Keratinocyte (primary cell): Measurements from ENCODE around the gene SCAPER. TPM values are rescaled to one million over a fixed set of nuclear protein-coding genes. Genes with fewer than 3 reads are reported as not detected.
"Not testable (repeated sequence)": the region's sequence is repeated elsewhere in the genome, so short reads cannot be mapped to it uniquely, and the experiment has no call there.

Experiments used
- DNase-seq: peaks from one replicate; pipeline ENCODE4 v3.0.0-alpha.2; 2011; ENCODE audit warnings: low read depth, missing footprints, low spot score
- FAIRE-seq: peaks from 2 replicates; lab custom pipeline; 2011; peaks lifted over from hg19 to GRCh38; lab: Jason Lieb, UNC
- H2AFZ ChIP-seq: 2 replicates; pipeline ENCODE4 v1.6.0; 2012; ENCODE audit warnings: low read length, control low read depth, inconsistent platforms; ENCODE audit not compliant: control insufficient read depth
- H3K27ac ChIP-seq: 2 replicates; pipeline ENCODE4 v1.5.1; 2011; ENCODE audit warnings: low read length; ENCODE audit not compliant: control insufficient read depth, insufficient read depth
- H3K27me3 ChIP-seq: 3 replicates; pipeline ENCODE4 v1.6.0; 2011; ENCODE audit warnings: low read length; ENCODE audit not compliant: control insufficient read depth, insufficient read depth; ENCODE audit errors: extremely low read depth
- H3K36me3 ChIP-seq, 2 experiments: 2 replicates in 1 of 2; 3 replicates in 1 of 2; pipeline ENCODE4 v1.5.1; 2011; ENCODE audit warnings: low read length in 2 of 2, mild to moderate bottlenecking in 1 of 2; ENCODE audit not compliant: control insufficient read depth in 2 of 2, insufficient read depth in 2 of 2; ENCODE audit errors: extremely low read depth in 1 of 2
- H3K4me1 ChIP-seq: 3 replicates; pipeline ENCODE4 v1.5.1; 2011; ENCODE audit warnings: low read length; ENCODE audit not compliant: control insufficient read depth, insufficient read depth; ENCODE audit errors: extremely low read depth
- H3K4me2 ChIP-seq: 3 replicates; pipeline ENCODE4 v1.6.0; 2011; ENCODE audit warnings: low read depth, low read length; ENCODE audit not compliant: control insufficient read depth, insufficient read depth; ENCODE audit errors: extremely low read depth
- H3K4me3 ChIP-seq, 3 experiments: fragments of 200-600 bp in 1 of 3; sonication (generic) in 1 of 3; 2 replicates in 2 of 3; 3 replicates in 1 of 3; pipeline ENCODE4 v1.5.1; 2011 to 2016; ENCODE audit warnings: low read length in 3 of 3, mild to moderate bottlenecking in 3 of 3, control low read depth in 2 of 3, inconsistent platforms in 1 of 3, low read depth in 1 of 3, mixed read lengths in 1 of 3, mixed run types in 1 of 3, moderate library complexity in 1 of 3; ENCODE audit not compliant: control insufficient read depth in 2 of 3, insufficient read depth in 2 of 3; ENCODE audit errors: extremely low read depth in 1 of 3
- H3K79me2 ChIP-seq: 2 replicates; pipeline ENCODE4 v1.6.0; 2012; ENCODE audit warnings: low read length; ENCODE audit not compliant: control insufficient read depth, insufficient read depth
- H3K9ac ChIP-seq: 3 replicates; pipeline ENCODE4 v1.6.0; 2011; ENCODE audit warnings: low read length; ENCODE audit not compliant: control insufficient read depth, insufficient read depth; ENCODE audit errors: extremely low read depth
- H3K9me1 ChIP-seq: 3 replicates; pipeline ENCODE4 v1.6.0; 2011; ENCODE audit warnings: low read length; ENCODE audit not compliant: control insufficient read depth, insufficient read depth; ENCODE audit errors: extremely low read depth
- H3K9me3 ChIP-seq: 2 replicates; pipeline ENCODE4 v1.5.1; 2012; ENCODE audit warnings: low read depth, low read length; ENCODE audit not compliant: control insufficient read depth
- H4K20me1 ChIP-seq: 3 replicates; pipeline ENCODE4 v1.6.0; 2011; ENCODE audit warnings: low read length; ENCODE audit not compliant: control insufficient read depth, insufficient read depth; ENCODE audit errors: extremely low read depth
- EZH2 ChIP-seq: IDR thresholded peaks from one replicate; pipeline ENCODE4 v1.6.1; 2012; ENCODE audit warnings: inconsistent platforms, mild to moderate bottlenecking, low read length, moderate library complexity
- dilution Hi-C: fragments of 300-500 bp; cut with MboI; formaldehyde crosslinking; loops from one replicate; pipeline ENCODE4 v1.7.0; 2020; ENCODE audit warnings: low sequenced_read_pairs; ENCODE audit not compliant: extremely low pct_ligation_motif_present
- polyA plus RNA-seq, 5 experiments: library from polyadenylated mRNA; depleted of rRNA in 3 of 5; stranded (reverse) in 3 of 5; stranded (forward) in 1 of 5; unstranded in 1 of 5; fragments of >200 nt; gene quantifications; 1 replicate in 1 of 5; 2 replicates in 3 of 5; 3 replicates in 1 of 5; pipeline versions ENCODE4 v1.2.1 to v1.2.3, GENCODE V29; 2011 to 2012; ENCODE audit warnings: missing spikeins in 2 of 5, low read depth in 1 of 5, low replicate concordance in 1 of 5
- TF ChIP-seq, protein P1 (sequence below), 3 experiments: IDR thresholded peaks in 1 of 3; conservative IDR thresholded peaks in 1 of 3; optimal IDR thresholded peaks in 1 of 3; 2 replicates in 2 of 3; 3 replicates in 1 of 3; pipeline versions ENCODE3 to v1.5.1; 2011; ENCODE audit warnings: low read length in 3 of 3, mild to moderate bottlenecking in 3 of 3, moderate library complexity in 2 of 3, control low read depth in 1 of 3, inconsistent platforms in 1 of 3; ENCODE audit not compliant: insufficient read depth in 2 of 3; ENCODE audit errors: extremely low read depth in 1 of 3

The SCAPER gene
- polyA plus RNA-seq, 1 donor (not counting 4 experiments of a cell fraction or from before 2014, with no cell fraction given) = 5.2 TPM

GRCh38 chr15:76512971-76513370 is 392.2 kb downstream of the SCAPER start:
- dilution Hi-C loops = no loop called here
- no peak for DNase-seq

DNA sequence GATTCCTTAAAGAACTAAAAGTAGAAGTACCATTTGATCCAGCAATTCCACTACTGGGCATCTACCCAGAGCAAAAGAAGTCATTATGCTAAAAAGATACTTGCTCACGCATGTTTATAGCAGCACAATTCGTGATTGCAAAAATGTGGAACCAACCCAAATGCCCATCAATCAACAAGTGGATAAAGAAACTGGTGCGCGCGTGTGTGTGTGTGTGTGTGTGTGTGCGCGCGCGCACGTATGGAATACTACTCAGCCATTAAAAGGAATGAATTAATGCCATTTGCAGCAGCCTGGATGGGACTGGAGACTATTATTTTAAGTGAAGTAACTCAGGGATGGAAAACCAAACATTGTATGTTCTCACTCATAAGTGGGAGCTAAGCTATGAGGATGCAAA is 394.5 kb downstream of the SCAPER start:
- H3K27me3 ChIP-seq, H3K4me3 ChIP-seq, H3K4me1 ChIP-seq, dilution Hi-C loops, H3K27ac ChIP-seq, DNase-seq, H3K4me2 ChIP-seq, H3K79me2 ChIP-seq, FAIRE-seq, H3K9ac ChIP-seq, H3K36me3 ChIP-seq, H3K9me3 ChIP-seq, H2AFZ ChIP-seq, H3K9me1 ChIP-seq, H4K20me1 ChIP-seq: not testable (repeated sequence)

More at GRCh38 chr15:76512971-76513370, 392.2 kb downstream of the SCAPER start:
- Histone ChIP-seq H3K27ac (no peak overlapping the region), H3K4me1 (peaks cover 3% of the 10 kb centered on the region), H4K20me1 (no peaks in the 10 kb centered on the region), H3K4me3 (no peak overlapping the region), H3K27me3 (no peaks in the 10 kb centered on the region), H3K9ac (no peak overlapping the region), H2AFZ (no peak overlapping the region), H3K79me2 (no peaks in the 10 kb centered on the region), H3K9me1 (no peaks in the 10 kb centered on the region), H3K9me3 (no peaks in the 10 kb centered on the region), H3K4me2 (no peak overlapping the region), H3K36me3 (no peaks in the 10 kb centered on the region)
- no peak for TF ChIP-seq EZH2
- TF ChIP-seq, protein P1, sequence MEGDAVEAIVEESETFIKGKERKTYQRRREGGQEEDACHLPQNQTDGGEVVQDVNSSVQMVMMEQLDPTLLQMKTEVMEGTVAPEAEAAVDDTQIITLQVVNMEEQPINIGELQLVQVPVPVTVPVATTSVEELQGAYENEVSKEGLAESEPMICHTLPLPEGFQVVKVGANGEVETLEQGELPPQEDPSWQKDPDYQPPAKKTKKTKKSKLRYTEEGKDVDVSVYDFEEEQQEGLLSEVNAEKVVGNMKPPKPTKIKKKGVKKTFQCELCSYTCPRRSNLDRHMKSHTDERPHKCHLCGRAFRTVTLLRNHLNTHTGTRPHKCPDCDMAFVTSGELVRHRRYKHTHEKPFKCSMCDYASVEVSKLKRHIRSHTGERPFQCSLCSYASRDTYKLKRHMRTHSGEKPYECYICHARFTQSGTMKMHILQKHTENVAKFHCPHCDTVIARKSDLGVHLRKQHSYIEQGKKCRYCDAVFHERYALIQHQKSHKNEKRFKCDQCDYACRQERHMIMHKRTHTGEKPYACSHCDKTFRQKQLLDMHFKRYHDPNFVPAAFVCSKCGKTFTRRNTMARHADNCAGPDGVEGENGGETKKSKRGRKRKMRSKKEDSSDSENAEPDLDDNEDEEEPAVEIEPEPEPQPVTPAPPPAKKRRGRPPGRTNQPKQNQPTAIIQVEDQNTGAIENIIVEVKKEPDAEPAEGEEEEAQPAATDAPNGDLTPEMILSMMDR (optimal IDR thresholded peaks at IDR 0.05 in 1 of 3, IDR thresholded peaks at IDR 0.05 in 1 of 3, conservative IDR thresholded peaks at IDR 0.05 in 1 of 3; ENCODE audit: extremely low read depth in 1 of 3, insufficient read depth in 2 of 3, low read length in 3 of 3) = no peak
- FAIRE-seq = peak; percentile 74

DNA sequence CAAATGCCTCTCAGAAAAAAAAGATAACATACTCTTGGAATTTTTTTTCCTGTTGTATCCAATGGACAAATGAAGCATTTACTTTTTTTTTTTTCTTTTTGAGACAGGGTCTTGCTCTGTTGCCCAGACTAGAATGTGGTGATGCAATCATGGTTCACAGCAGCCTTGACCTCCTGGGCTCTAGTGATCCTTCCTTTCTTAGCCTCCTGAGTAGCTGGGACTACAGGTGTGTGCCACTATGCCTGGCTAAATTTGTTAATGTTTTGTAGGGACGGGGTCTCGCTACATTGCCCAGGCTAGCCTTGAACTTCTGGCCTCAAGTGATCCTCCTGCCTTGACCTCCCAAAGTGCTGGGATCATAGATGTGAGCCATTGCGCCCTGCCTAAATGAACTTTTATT is 401.3 kb downstream of the SCAPER start:
- H3K9me3 ChIP-seq = no peaks in the 10 kb centered on the region
- H3K4me1 ChIP-seq = peaks cover 4% of the 10 kb centered on the region
- H3K27ac ChIP-seq = no peak overlapping the region
- no peak for TF ChIP-seq EZH2
- TF ChIP-seq, protein P1 (optimal IDR thresholded peaks at IDR 0.05 in 1 of 3, IDR thresholded peaks at IDR 0.05 in 1 of 3, conservative IDR thresholded peaks at IDR 0.05 in 1 of 3; ENCODE audit: extremely low read depth in 1 of 3, insufficient read depth in 2 of 3, low read length in 3 of 3) = no peak
- no peaks in the 10 kb centered on the region for H4K20me1 ChIP-seq
- no peaks in the 10 kb centered on the region for H3K36me3 ChIP-seq
- no peak for FAIRE-seq
- dilution Hi-C loops = no loop called here
- no peaks in the 10 kb centered on the region for H3K79me2 ChIP-seq
- no peak overlapping the region for H3K9ac ChIP-seq
- DNase-seq = no peak
- no peak overlapping the region for H2AFZ ChIP-seq
- no peaks in the 10 kb centered on the region for H3K9me1 ChIP-seq
- no peak overlapping the region for H3K4me2 ChIP-seq
- H3K27me3 ChIP-seq = no peaks in the 10 kb centered on the region
- H3K4me3 ChIP-seq = no peak overlapping the region
